ENCODE measurements around the gene MOV10L1. TPM values are rescaled to one million over a fixed set of nuclear protein-coding genes. Genes with fewer than 3 reads are reported as not detected.

The MOV10L1 gene
- total RNA-seq, 1 donor from 2014 or later, result 0.12 TPM

GRCh38 chr22:50194037-50194805 lies 104.4 kb downstream of the MOV10L1 start:
- no peak overlapping the region for H3K4me3 ChIP-seq (ENCODE audit: low read depth, low read length)
- TF ChIP-seq CTCF (conservative IDR thresholded peaks at IDR 0.05; ENCODE audit: low read depth, low read length), result no peak
- DNase-seq (ENCODE audit: low read depth), result no peak

GRCh38 chr22:50196256-50196655 lies 106.5 kb downstream of the MOV10L1 start:
- H3K4me3 ChIP-seq (ENCODE audit: low read depth, low read length), result no peak overlapping the region
- no peak for TF ChIP-seq CTCF (conservative IDR thresholded peaks at IDR 0.05; ENCODE audit: low read depth, low read length)
- no peak for DNase-seq (ENCODE audit: low read depth)

GRCh38 chr22:50197000-50197800 lies 107.4 kb downstream of the MOV10L1 start:
- no peak for TF ChIP-seq CTCF (conservative IDR thresholded peaks at IDR 0.05; ENCODE audit: low read depth, low read length)
- DNase-seq (ENCODE audit: low read depth), result no peak
- no peak overlapping the region for H3K4me3 ChIP-seq (ENCODE audit: low read depth, low read length)

- no peak for DNase-seq (ENCODE audit: low read depth)
- H3K4me3 ChIP-seq (ENCODE audit: low read depth, low read length), result no peak overlapping the region
- no peak for TF ChIP-seq CTCF (conservative IDR thresholded peaks at IDR 0.05; ENCODE audit: low read depth, low read length)
Measured at GRCh38 chr22:50197856-50198623, 108.2 kb downstream of the MOV10L1 start.

GRCh38 chr22:50198624-50199017 lies 108.8 kb downstream of the MOV10L1 start:
- DNase-seq (ENCODE audit: low read depth), result no peak
- no peak overlapping the region for H3K4me3 ChIP-seq (ENCODE audit: low read depth, low read length)
- no peak for TF ChIP-seq CTCF (conservative IDR thresholded peaks at IDR 0.05; ENCODE audit: low read depth, low read length)

- TF ChIP-seq CTCF (conservative IDR thresholded peaks at IDR 0.05; ENCODE audit: low read depth, low read length), result no peak
- no peak for DNase-seq (ENCODE audit: low read depth)
Measured at GRCh38 chr22:50199251-50199721, 109.5 kb downstream of the MOV10L1 start.

More at GRCh38 chr22:50199251-50199721, 109.5 kb downstream of the MOV10L1 start:
- H3K4me3 ChIP-seq (ENCODE audit: low read depth, low read length), result no peak overlapping the region

Data from epithelial cell of proximal tubule (primary cell).